ENCODE measurements around the gene CRYL1.
"Not testable (repeated sequence)": the region's sequence is repeated elsewhere in the genome, so short reads cannot be mapped to it uniquely, and the experiment has no call there.

CRYL1 gene

GRCh38 chr13:20439261-20439660, 86.4 kb downstream of the CRYL1 start:
- Histone ChIP-seq H3K27me3 (ENCODE audit: control insufficient read depth, insufficient read depth, low read length) (no peaks in the 10 kb centered on the region), H3K4me3 (ENCODE audit: low read length) (no peak overlapping the region), H3K4me1 (ENCODE audit: control insufficient read depth, insufficient read depth, low read length) (0 out of 2 replicates have a peak, but pooled peaks cover 2% of the 10 kb centered on the region), H3K27ac (ENCODE audit: low read length) (no peak overlapping the region), H3K36me3 (ENCODE audit: control insufficient read depth, insufficient read depth, low read length) (no peaks in the 10 kb centered on the region), H3K9me3 (ENCODE audit: control insufficient read depth, insufficient read depth, low read length) (no peaks in the 10 kb centered on the region)
- no CpG with 5 or more reads among the region's 4 CpGs for WGBS (ENCODE audit: insufficient coverage, insufficient read length)
- no peak for DNase-seq (ENCODE audit: low read depth, low spot score)

DNA sequence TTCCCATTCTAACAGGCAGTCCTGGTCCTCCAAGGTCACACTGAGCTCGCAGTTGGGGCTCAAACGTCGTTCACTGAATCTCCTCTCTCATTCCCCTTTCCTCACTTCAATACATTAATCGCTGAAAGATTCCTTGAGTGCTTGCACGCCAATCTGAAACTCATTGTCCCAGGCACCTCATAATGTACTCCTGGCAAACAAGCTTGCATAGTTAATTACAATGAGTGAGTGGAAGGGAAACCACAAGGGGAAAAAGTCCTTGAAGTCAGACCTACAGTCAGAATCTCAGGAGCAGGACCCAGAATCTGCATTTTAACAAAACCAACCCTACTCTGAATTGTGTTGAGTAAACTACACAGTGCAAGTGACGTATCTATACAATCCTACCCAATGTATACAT, 86.9 kb downstream of the CRYL1 start:
- Histone ChIP-seq H3K9me3 (ENCODE audit: control insufficient read depth, insufficient read depth, low read length) (no peaks in the 10 kb centered on the region), H3K27me3 (ENCODE audit: control insufficient read depth, insufficient read depth, low read length) (no peaks in the 10 kb centered on the region), H3K36me3 (ENCODE audit: control insufficient read depth, insufficient read depth, low read length) (no peaks in the 10 kb centered on the region), H3K4me1 (ENCODE audit: control insufficient read depth, insufficient read depth, low read length) (0 out of 2 replicates have a peak, but pooled peaks cover 2% of the 10 kb centered on the region), H3K4me3 (ENCODE audit: low read length) (no peak overlapping the region), H3K27ac (ENCODE audit: low read length) (no peak overlapping the region)
- WGBS (ENCODE audit: insufficient coverage, insufficient read length), result no CpG with 5 or more reads among the region's 6 CpGs
- no peak for DNase-seq (ENCODE audit: low read depth, low spot score)

- Histone ChIP-seq H3K27me3 (ENCODE audit: control insufficient read depth, insufficient read depth, low read length) (no peaks in the 10 kb centered on the region), H3K4me1 (ENCODE audit: control insufficient read depth, insufficient read depth, low read length) (no peaks in the 10 kb centered on the region), H3K27ac (ENCODE audit: low read length) (no peak overlapping the region), H3K9me3 (ENCODE audit: control insufficient read depth, insufficient read depth, low read length) (no peaks in the 10 kb centered on the region), H3K36me3 (ENCODE audit: control insufficient read depth, insufficient read depth, low read length) (no peaks in the 10 kb centered on the region), H3K4me3 (ENCODE audit: low read length) (no peak overlapping the region)
- no peak for DNase-seq (ENCODE audit: low read depth, low spot score)
- no CpG with 5 or more reads among the region's 10 CpGs for WGBS (ENCODE audit: insufficient coverage, insufficient read length)
Measured at GRCh38 chr13:20436505-20436904, 89.2 kb downstream of the CRYL1 start.

DNA sequence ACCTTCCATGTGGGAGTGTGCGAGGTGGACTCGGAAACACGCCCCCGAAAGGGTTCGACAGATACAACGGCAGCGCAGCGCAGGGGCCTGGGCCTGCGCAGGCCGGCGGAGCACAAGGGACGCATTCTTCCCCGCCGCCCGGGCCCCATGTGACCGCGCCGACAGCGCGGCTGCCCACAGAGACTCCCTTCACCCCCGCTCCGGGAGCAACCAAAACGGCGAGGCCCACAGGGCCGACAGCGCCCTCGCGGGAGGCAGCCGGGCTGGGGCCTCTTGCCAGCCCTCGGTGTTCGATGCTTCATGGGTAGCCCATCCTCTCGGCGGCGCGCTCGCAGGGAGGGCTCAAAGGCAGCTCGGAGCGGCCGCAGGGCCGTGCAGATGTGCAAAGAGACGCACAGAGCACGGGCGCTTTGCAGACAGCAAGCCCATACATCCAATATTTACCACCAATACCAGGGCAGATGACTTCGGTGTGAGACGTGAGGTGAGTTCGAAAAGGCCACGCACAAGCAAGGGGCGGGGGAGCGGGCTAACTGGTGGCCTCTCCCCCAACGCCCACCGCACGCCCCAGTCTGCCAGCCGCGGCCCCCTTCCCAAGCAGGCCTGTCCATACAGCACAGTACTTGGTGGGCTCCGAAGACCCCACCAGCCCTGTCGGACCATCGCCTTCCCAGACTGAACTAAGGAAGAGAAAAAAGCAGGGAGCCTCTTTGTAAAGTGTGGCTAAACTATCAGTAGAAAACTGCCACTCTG, 89.9 kb downstream of the CRYL1 start:
- no CpG with 5 or more reads among the region's 57 CpGs for WGBS (ENCODE audit: insufficient coverage, insufficient read length)
- Histone ChIP-seq H3K4me3 (ENCODE audit: low read length) (no peak overlapping the region), H3K27me3 (ENCODE audit: control insufficient read depth, insufficient read depth, low read length) (no peaks in the 10 kb centered on the region), H3K27ac (ENCODE audit: low read length) (no peak overlapping the region), H3K4me1 (ENCODE audit: control insufficient read depth, insufficient read depth, low read length) (no peaks in the 10 kb centered on the region; the same call in 1 of the 2 replicates), H3K36me3 (ENCODE audit: control insufficient read depth, insufficient read depth, low read length) (no peaks in the 10 kb centered on the region), H3K9me3 (ENCODE audit: control insufficient read depth, insufficient read depth, low read length) (no peaks in the 10 kb centered on the region)
- no peak for DNase-seq (ENCODE audit: low read depth, low spot score)

DNA sequence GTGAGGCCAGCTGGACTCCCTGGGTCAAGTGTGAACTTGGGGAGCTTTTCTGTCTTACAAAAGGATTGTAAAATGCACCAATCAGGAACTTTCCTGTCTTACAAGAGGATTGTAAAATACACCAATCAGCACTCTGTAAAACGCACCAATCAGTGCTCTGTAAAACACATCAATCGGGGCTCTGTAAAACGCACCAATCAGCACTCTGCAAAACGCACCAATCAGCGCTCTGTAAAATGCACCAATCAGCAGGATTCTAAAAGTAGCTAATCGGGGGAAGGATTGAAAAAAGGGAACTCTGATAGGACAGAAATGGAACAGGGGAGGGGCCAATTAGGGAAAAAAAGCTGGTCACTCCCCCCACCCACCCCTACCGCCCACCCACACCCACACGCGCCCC, 91.4 kb downstream of the CRYL1 start:
- no CpG with 5 or more reads among the region's 9 CpGs for WGBS (ENCODE audit: insufficient coverage, insufficient read length)
- not testable (repeated sequence) for H3K27ac ChIP-seq (ENCODE audit: low read length); H3K4me3 ChIP-seq (ENCODE audit: low read length); H3K27me3 ChIP-seq (ENCODE audit: control insufficient read depth, insufficient read depth, low read length); H3K36me3 ChIP-seq (ENCODE audit: control insufficient read depth, insufficient read depth, low read length); H3K4me1 ChIP-seq (ENCODE audit: control insufficient read depth, insufficient read depth, low read length); H3K9me3 ChIP-seq (ENCODE audit: control insufficient read depth, insufficient read depth, low read length); DNase-seq (ENCODE audit: low read depth, low spot score)

DNA sequence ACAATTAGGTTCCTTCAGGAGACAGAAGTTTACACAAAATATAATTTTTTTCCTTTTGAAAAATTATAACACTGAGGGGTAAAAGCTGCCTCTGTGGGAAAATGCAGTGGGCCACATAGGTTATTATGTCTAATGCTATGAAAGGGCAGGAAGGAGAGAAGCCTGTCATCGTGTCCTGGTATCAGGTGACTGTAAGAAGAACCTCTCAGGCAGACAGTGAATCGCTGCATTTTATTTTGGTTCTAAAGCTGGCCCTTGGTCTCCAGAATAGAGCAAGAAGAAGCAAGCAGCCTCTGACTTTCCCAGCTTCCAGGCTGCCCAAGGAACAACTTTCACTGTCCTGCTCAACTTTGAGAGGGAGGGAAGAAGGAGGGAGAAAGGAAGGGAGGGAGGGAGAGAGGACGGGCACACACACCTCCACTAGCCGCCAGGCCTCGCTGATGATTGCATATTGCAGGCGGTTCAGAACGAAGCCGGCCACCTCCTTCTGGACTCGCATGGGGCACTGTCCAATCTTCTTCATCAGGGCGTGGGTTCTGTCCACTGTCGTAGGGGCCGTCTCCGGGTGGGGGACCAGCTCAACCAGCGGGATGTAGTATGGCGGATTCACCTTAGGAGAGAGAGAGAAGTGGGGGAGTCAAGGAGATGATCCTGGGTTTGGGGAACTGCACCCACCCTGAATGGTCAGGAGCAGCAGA, 93.8 kb downstream of the CRYL1 start:
- Histone ChIP-seq H3K36me3 (ENCODE audit: control insufficient read depth, insufficient read depth, low read length) (no peaks in the 10 kb centered on the region), H3K4me1 (ENCODE audit: control insufficient read depth, insufficient read depth, low read length) (no peaks in the 10 kb centered on the region; the same call in 1 of the 2 replicates), H3K9me3 (ENCODE audit: control insufficient read depth, insufficient read depth, low read length) (no peaks in the 10 kb centered on the region), H3K27me3 (ENCODE audit: control insufficient read depth, insufficient read depth, low read length) (no peaks in the 10 kb centered on the region), H3K27ac (ENCODE audit: low read length) (no peak overlapping the region), H3K4me3 (ENCODE audit: low read length) (no peak overlapping the region)
- WGBS (ENCODE audit: insufficient coverage, insufficient read length), result no CpG with 5 or more reads among the region's 15 CpGs
- DNase-seq (ENCODE audit: low read depth, low spot score), result no peak

DNA sequence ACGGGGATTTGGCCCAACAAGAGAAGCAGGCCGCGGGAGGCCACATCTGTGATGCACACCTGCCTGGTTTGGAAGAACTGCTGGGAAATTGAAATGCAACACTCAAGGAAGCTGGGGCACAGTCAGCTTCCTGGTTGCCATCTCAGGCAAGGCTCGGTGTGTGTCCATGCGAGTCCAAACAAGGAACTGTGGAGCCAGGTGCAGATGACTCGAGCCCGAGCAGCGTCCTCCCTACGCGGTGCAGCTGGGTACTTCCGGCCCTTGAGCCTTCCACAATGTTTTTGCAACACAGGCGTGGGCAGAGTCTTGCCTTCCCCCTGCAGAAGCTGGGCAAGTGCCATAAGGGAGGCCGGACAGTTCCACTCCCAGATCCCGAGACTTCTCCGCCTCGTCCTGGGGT, 94.6 kb downstream of the CRYL1 start:
- no peak for DNase-seq (ENCODE audit: low read depth, low spot score)
- H3K36me3 ChIP-seq (ENCODE audit: control insufficient read depth, insufficient read depth, low read length), result no peaks in the 10 kb centered on the region
- H3K4me3 ChIP-seq (ENCODE audit: low read length), result no peak overlapping the region
- H3K27me3 ChIP-seq (ENCODE audit: control insufficient read depth, insufficient read depth, low read length), result no peaks in the 10 kb centered on the region
- H3K9me3 ChIP-seq (ENCODE audit: control insufficient read depth, insufficient read depth, low read length), result no peaks in the 10 kb centered on the region
- no peaks in the 10 kb centered on the region; the same call in 1 of the 2 replicates for H3K4me1 ChIP-seq (ENCODE audit: control insufficient read depth, insufficient read depth, low read length)
- H3K27ac ChIP-seq (ENCODE audit: low read length), result no peak overlapping the region
- no CpG with 5 or more reads among the region's 16 CpGs for WGBS (ENCODE audit: insufficient coverage, insufficient read length)

GRCh38 chr13:20430296-20430695, 95.4 kb downstream of the CRYL1 start:
- no peaks in the 10 kb centered on the region; the same call in 1 of the 2 replicates for H3K4me1 ChIP-seq (ENCODE audit: control insufficient read depth, insufficient read depth, low read length)
- WGBS (ENCODE audit: insufficient coverage, insufficient read length), result no CpG with 5 or more reads among the region's 4 CpGs
- no peaks in the 10 kb centered on the region for H3K36me3 ChIP-seq (ENCODE audit: control insufficient read depth, insufficient read depth, low read length)
- no peak overlapping the region for H3K27ac ChIP-seq (ENCODE audit: low read length)
- H3K9me3 ChIP-seq (ENCODE audit: control insufficient read depth, insufficient read depth, low read length), result no peaks in the 10 kb centered on the region
- no peaks in the 10 kb centered on the region for H3K27me3 ChIP-seq (ENCODE audit: control insufficient read depth, insufficient read depth, low read length)
- no peak overlapping the region for H3K4me3 ChIP-seq (ENCODE audit: low read length)
- DNase-seq (ENCODE audit: low read depth, low spot score), result no peak

DNA sequence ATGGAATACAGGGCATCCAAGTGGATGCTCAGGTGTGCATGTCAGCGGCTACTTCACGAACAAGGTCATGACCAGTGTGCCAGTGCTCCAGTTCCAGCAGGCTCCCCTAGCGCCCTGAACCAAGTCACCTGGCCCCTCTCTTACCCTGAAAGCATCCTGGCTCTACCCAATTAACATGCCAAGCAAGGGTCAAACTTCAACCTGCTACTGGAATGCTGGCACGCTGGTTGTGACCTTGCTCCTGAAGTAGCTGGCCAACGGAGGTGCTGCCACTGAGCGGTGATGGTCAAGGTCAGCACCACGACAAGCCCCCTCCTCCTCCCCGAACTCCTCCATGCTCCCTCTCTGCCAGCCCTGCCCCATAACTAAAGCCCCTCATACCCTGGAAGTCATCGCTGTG, 96.0 kb downstream of the CRYL1 start:
- Histone ChIP-seq H3K4me3 (ENCODE audit: low read length) (no peak overlapping the region), H3K9me3 (ENCODE audit: control insufficient read depth, insufficient read depth, low read length) (no peaks in the 10 kb centered on the region)

DNA sequence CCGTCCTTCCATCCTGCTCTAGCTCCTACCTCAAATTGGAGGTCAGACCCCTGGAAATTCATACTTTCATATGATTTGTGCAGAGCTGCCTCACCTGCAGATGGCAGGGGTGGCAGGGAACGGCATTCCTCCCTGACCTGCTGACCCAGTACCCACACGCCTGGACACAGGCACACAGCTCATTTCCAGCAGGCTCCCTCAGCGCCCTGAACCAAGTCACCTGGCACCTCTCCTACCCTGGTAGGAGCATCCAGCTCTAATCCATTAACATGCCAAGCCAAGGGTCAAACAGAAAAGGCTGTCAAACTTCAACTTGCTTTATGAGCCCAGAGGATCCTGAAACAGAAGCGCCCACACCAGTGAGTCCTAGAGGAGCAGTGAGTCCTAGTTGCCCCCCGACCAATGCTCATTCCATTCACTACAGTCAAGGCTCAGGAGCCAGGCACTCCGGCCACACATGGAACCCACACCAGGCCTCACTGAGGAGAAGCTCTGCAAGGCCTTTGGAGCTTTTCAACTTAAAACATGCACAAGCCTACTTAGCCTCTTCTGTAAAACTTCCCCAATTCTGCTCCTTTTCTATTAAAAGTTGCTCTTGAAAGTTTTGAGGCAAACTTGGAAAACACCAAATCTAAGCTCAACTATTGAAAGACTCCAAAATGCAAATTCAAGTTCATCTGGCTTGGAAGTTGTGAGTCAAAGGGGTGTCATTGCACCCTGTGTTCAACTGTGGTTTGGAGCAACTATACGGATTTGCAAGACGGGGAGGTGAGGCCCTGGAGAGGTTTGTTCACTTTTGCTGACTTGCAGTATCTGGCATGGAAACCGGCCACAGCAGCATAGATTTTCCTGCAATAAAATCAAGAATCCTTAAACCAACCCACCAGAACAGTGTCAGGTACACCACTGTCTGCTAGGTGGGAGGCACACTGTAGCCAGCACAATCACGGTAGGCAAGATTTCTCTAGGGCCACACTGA, 96.7 kb downstream of the CRYL1 start:
- no peak overlapping the region for H3K4me3 ChIP-seq (ENCODE audit: low read length)
- H3K36me3 ChIP-seq (ENCODE audit: control insufficient read depth, insufficient read depth, low read length), result no peaks in the 10 kb centered on the region
- H3K27me3 ChIP-seq (ENCODE audit: control insufficient read depth, insufficient read depth, low read length), result no peaks in the 10 kb centered on the region
- H3K4me1 ChIP-seq (ENCODE audit: control insufficient read depth, insufficient read depth, low read length), result no peaks in the 10 kb centered on the region; the same call in 1 of the 2 replicates
- H3K9me3 ChIP-seq (ENCODE audit: control insufficient read depth, insufficient read depth, low read length), result no peaks in the 10 kb centered on the region
- DNase-seq (ENCODE audit: low read depth, low spot score), result no peak
- WGBS (ENCODE audit: insufficient coverage, insufficient read length), result no CpG with 5 or more reads among the region's 11 CpGs
- no peak overlapping the region for H3K27ac ChIP-seq (ENCODE audit: low read length)

More for the DNA sequence above, 96.0 kb downstream of the CRYL1 start:
- Histone ChIP-seq H3K27ac (ENCODE audit: low read length) (no peak overlapping the region), H3K27me3 (ENCODE audit: control insufficient read depth, insufficient read depth, low read length) (no peaks in the 10 kb centered on the region), H3K4me1 (ENCODE audit: control insufficient read depth, insufficient read depth, low read length) (no peaks in the 10 kb centered on the region; the same call in 1 of the 2 replicates), H3K36me3 (ENCODE audit: control insufficient read depth, insufficient read depth, low read length) (no peaks in the 10 kb centered on the region)
- DNase-seq (ENCODE audit: low read depth, low spot score), result no peak
- WGBS (ENCODE audit: insufficient coverage, insufficient read length), result no CpG with 5 or more reads among the region's 9 CpGs
